WI38 (cell line): ENCODE data around the gene GPR3.
"Not testable (repeated sequence)": the region's sequence is repeated elsewhere in the genome, so short reads cannot be mapped to it uniquely, and the experiment has no call there.

Source experiments
- H3K4me3 ChIP-seq: 2 replicates; pipeline ENCODE4 v1.5.1; 2011; ENCODE audit warnings: low read depth, mild to moderate bottlenecking, control low read depth, low read length
- TF ChIP-seq, protein P1 (sequence below): IDR thresholded peaks from 2 replicates; pipeline ENCODE4 v1.5.1; 2012; ENCODE audit warnings: low read depth, mild to moderate bottlenecking, control low read depth, low read length

Gene GPR3

DNA sequence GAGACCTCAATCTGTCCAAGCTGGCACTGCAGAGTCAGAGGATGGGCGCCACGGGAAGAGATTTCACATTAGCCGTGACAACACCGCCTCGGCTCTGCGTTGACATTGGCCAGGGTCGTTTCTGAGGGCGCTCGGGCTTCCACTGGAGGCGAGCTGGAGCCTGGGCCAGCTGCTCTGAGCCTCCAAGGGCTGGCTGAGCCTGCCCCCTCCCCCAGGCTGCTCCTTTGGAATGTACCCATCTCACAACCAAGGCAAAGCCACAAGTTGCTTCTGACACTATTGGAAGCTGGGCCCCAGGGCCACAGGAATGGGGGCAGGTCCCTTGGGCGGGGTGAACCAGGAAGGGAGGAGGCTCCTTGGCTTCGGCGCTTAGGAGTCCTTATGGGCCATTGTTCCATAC, 12.7 kb downstream of the GPR3 start:
- H3K4me3 ChIP-seq: no peak overlapping the region
- TF ChIP-seq, protein P1, sequence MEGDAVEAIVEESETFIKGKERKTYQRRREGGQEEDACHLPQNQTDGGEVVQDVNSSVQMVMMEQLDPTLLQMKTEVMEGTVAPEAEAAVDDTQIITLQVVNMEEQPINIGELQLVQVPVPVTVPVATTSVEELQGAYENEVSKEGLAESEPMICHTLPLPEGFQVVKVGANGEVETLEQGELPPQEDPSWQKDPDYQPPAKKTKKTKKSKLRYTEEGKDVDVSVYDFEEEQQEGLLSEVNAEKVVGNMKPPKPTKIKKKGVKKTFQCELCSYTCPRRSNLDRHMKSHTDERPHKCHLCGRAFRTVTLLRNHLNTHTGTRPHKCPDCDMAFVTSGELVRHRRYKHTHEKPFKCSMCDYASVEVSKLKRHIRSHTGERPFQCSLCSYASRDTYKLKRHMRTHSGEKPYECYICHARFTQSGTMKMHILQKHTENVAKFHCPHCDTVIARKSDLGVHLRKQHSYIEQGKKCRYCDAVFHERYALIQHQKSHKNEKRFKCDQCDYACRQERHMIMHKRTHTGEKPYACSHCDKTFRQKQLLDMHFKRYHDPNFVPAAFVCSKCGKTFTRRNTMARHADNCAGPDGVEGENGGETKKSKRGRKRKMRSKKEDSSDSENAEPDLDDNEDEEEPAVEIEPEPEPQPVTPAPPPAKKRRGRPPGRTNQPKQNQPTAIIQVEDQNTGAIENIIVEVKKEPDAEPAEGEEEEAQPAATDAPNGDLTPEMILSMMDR: no peak

DNA sequence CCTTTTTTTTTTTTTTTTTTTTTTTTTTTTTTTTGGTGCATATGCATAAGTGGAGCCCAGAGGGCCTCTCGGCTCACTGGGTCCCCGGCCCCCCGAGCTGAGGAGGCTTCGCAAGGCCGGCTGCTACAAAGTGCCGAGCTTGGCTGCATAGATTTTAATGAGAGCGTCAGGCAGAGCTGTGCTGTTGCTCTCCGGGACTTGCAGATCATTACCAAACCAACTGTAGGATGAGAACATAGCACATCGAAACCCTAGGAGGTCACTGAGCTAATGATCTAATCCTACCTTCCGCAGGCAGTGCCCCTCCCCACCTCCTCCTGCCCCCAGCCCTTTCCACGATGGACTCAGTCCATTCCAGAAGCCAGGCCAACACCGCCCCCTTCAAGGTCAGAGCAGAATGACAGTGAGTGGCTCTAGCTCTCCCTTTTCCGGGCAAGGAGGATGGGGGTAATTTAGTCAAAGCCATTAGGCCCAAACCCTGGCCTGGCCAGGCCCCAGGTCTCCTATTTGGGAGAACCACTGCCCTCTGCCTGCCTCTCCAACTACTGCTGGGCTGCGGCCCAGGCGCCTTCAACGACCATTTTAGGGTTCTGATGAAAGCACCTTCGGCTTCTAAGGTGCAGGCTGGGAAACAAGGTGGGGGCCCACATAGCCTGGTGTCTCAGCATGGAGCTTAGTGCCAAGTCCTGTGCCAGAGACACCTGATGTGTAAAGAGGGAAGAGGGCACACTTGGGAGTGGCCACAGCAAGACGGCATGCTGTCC, 13.4 kb downstream of the GPR3 start:
- not testable (repeated sequence) for H3K4me3 ChIP-seq

DNA sequence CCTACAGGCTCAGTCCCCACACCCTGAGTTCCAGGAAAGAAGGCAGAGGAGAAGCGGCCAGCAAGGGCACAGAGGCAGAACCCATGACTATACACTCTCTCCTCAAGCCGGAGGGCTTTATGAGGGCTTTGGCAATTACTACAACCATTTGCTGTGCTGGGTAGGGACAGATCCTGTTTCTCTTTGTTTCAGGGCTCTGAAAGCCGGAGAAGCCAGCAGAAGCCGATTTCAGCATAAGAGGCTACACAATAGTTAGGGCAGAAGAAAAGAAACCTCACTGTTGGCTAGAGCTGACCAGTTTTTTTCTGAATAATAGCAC, 13.9 kb downstream of the GPR3 start:
- TF ChIP-seq, protein P1: no peak
- H3K4me3 ChIP-seq: no peak overlapping the region

DNA sequence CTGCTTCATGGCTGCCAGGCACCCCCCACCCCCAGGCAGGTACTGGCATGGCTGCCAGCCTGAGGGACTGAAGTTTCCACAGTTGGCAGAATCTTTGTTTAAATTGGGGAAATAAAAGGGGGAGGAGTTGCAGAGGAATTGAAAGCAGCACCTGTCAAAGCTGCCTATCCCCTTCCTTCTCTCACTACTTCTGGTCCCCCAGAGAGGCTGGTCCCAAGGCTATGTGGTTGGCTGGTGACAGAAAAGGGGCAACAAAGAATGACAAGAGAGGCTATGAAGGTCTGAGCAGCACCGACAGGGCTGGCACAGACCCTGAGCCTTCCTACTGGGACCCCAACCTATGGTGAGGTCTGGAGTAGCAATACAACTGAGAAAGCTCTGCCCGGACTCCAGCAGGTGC, 14.4 kb downstream of the GPR3 start:
- not testable (repeated sequence) for H3K4me3 ChIP-seq

DNA sequence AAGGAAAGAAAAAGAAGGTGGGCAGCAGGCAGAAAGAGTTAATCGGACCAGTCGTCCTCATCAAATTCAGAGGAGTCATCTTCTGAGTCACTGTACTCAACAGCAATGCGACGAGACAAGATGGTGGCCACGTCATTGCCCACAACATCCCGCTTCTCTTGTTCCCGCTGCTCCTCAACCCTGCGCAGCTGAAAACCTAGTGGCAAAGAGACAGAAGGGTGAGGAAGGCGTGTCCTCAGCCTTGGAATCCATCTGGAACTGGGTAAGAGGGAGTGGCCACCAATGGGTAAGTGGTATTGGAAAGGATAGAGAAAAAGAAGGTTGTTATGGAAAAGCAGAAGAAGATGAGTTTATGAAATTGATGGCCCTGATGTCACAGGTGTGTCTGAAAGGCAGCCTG, 15.7 kb downstream of the GPR3 start:
- no peak overlapping the region for H3K4me3 ChIP-seq
- TF ChIP-seq, protein P1: no peak

DNA sequence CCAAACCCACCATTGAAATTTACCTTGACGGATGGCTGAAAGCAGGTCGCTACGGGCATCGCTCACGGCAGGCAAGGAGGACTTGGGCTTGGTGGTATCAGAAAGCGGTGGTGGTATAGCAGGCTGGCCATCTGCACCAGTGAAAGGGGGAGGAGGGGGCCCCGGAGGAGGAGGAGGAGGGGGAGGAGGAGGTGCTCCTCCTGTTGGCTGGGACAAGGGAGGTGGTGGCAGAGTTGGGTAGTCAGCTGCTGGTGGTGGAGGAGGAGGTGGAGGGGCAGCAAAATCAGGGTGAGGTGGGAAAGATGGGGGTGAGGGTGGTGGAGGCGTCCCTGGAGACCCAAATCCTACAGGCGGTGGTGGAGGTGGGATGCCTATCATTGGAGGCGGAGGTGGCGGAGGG, 17.2 kb downstream of the GPR3 start:
- TF ChIP-seq, protein P1: no peak
- H3K4me3 ChIP-seq: no peak overlapping the region

DNA sequence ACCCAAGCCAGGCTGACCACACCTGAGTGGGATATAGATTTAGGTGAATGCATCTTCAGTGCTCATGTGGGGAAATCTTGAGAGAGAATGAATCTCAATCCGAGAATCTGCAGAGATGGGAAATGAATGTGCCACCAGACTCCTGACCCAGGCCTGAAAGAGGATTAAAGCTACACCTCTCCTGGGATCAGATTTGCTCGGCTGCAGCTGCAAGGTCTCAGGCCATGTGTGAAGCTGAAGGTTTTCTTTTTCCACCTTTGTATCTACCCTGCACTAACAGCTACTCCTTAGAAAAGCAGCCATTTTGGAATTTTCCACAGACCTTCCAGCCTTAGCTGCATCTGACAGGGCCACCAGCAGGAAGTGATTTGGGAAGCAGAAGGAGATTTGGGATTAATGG, 18.3 kb downstream of the GPR3 start:
- no peak overlapping the region for H3K4me3 ChIP-seq

DNA sequence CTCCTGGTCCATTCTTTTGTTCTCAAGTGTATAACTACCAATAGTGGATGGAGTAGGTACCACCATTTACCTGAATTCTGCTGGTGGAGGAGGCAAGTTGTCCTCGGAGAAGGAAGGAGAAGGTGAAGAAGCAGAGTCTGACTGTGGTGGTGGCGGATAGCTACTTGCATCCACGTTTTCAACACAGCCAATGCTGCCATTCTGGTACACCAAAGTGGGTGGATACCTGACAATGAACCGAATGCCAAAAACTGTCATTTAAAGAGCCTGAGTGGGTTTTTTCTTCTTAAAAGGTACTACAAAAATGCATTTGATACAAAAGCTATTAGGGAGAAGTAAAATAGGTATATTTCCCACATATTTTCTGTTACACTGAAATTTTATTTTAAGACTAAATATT, 20.1 kb downstream of the GPR3 start:
- TF ChIP-seq, protein P1: no peak
- no peak overlapping the region for H3K4me3 ChIP-seq

More for the DNA sequence above, 18.3 kb downstream of the GPR3 start:
- TF ChIP-seq, protein P1: no peak
